Mesenteric fat pad (tissue), 1 donor: ENCODE data around the gene CYB5R3. TPM values are rescaled to one million over a fixed set of nuclear protein-coding genes. Genes with fewer than 3 reads are reported as not detected.
A peak's percentile ranks its signal among the peaks of the same experiment; 100 is the strongest.
"Not testable (repeated sequence)": the region's sequence is repeated elsewhere in the genome, so short reads cannot be mapped to it uniquely, and the experiment has no call there.

Experiments
- DNase-seq: peaks from one replicate; pipeline ENCODE4 v3.0.0-alpha.2; 2020; ENCODE audit warnings: low spot score
- total RNA-seq: library from RNA; stranded (reverse); fragmentation: NEBNext Ultra II Directional; extraction: Animal tissue kit (Norgen Biotek cat#: 25700); gene quantifications from one replicate; pipeline ENCODE4 v1.2.1, GENCODE V29; 2021
- donor health status: DM: yes; HTN: yes; CAD: no.

CYB5R3 gene
- total RNA-seq, 1 donor from 2014 or later: 490 TPM

- DNase-seq: no peak
Observed at GRCh38 chr22:42679691-42680090, 30.5 kb upstream of the CYB5R3 start.

DNA sequence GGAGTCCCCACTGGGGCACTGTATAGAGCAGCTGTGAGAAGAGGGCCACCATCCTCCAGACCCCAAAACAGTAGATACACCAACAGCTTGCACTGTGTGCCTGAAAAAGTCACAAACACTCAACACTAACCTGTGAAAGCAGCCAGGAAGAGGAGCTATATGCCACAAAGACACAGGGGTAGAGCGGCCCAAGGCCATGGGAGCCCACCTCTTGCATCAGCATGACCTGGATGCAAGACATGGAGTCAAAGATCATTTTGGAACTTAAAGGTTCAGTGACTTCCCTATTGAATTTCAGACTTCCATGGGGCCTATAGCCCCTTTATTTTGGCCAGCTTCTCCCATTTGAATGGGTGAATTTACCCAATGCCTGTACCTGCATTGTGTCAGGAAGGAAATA, 29.7 kb upstream of the CYB5R3 start:
- no peak for DNase-seq

- DNase-seq: not testable (repeated sequence)
Observed at GRCh38 chr22:42677936-42678335, 28.7 kb upstream of the CYB5R3 start.

DNA sequence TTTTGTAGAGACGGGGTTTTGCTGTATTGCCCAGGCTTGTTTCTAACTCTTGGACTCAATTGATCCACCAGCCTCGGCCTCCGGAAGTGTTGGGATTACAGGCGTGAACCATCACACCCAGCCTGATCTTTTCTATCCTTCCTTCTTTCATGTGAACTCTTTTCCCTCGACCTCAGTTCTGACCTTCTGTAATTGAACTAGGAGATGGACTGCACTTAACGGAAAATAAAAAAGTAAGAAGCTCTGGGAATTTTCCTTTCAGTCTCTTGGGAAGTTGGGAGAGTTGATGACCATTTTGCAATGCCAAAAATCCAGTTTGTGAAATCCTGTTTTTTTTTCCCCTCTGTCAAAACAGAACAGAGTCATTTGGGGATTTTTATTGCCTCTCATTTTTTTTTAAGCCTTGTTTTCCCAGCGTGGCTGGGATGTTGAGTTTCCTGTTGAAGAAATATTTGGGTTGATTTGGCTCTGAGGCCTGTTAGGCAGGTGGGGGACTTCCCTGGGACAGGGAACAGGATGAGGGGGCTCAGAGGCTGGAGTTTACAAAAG, 26.9 kb upstream of the CYB5R3 start:
- DNase-seq: no peak

GRCh38 chr22:42673898-42674401, 24.8 kb upstream of the CYB5R3 start:
- DNase-seq: no peak

- DNase-seq: not testable (repeated sequence)
Observed at GRCh38 chr22:42673071-42673470, 23.9 kb upstream of the CYB5R3 start.

DNA sequence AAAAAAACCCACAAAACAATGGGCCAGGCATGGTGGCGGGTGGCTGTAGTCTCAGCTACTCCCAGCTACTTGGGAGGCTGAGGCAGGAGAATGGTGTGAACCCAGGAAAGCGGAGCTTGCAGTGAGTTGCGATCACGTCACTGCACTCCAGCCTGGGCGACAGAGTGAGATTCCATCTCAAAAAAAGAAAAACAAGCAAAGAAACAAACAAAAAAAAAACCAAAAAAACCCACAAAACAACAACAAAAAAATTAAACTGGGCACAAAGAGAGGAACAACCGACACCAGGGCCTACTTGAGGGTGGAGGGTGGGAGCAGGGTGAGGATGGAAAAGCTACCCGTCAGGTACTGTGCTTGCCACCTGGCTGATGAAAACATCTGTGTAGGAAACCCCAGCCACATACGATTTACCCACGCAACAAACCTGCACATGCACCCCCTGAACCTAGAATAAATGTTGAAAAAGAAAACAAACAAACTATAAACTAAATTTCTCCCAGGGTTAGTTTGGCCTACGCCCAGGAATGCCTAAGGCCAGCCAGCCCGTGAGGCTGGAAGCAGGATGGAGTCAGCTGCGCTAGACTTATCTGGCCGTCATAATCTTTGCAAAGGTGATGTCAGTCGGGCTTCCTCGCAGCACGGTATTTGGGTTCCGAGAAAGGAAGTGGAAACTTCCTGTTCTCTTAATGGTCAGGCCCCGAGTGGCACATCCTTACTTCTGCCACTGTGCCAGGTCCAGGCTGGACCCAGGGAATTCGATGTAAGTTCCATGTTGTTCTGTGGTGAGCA, 21.9 kb upstream of the CYB5R3 start:
- DNase-seq: no peak

- DNase-seq: no peak
Observed at GRCh38 chr22:42670046-42670445, 20.9 kb upstream of the CYB5R3 start.

DNA sequence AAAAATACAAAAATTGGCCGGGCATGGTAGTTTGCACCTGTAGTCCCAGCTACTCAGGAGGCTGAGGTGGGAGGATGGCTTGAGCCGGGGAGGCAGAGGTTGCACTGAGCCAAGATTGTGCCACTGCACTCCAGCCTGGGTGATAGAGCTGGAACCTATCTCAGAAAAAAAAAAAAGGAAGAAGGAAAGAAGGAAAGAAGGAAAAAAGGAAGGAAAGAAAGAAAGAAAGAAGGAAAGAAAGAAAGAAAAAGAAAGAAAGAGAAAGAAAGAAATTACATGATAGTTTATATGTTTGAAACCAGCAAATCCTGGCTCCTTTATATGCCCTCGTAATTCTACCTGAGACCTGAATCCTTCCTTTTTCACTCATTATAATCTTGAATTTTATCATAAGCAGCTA, 17.2 kb upstream of the CYB5R3 start:
- DNase-seq: not testable (repeated sequence)

DNA sequence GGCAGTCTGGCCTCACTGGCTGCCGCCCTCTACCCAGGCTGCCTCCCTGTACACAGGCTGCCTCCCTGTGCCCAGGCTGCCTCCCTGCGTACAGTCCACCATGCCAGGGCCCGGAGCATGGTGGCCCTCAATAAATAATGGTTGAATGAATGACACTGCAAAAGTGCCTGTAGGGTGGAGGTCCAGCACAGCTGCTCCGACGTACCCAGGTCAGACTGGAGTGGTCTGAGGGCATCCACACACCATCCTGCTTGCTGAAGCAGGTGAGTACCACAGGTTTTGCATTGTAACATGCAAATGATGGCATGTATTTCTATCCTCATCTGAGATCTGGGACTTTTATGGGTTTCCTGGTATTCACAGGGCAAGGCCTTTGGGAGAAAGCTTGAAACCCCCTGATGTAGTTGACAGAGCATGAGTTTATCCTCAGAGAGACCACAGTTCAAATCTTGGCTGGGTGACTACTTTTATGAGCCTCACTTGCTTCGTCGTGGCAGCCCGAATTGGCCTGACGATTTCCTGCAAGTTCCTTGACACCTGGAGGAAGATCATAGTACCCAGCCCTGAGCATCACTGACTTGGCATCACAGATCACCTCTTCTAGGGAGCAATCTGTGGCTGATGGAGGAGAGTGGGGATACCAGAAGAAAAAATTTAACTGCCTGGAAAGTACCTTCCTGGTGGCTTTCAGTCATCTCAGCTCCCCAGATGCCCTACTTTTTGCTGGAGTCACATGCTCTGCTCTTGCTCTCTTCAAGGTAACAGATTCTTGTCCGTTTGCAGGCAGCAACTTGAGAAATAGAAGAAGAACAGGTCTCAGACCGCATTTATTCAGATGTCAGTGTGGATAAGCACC, 16.0 kb upstream of the CYB5R3 start:
- DNase-seq: no peak

- DNase-seq: peak; percentile 94
Observed at GRCh38 chr22:42661985-42662831, 13.0 kb upstream of the CYB5R3 start.

GRCh38 chr22:42656578-42656977, 7.4 kb upstream of the CYB5R3 start:
- no peak for DNase-seq

GRCh38 chr22:42655693-42656092, 6.5 kb upstream of the CYB5R3 start:
- no peak for DNase-seq

- no peak for DNase-seq
Observed at GRCh38 chr22:42654436-42655073, 5.4 kb upstream of the CYB5R3 start.

GRCh38 chr22:42653999-42654398, 4.8 kb upstream of the CYB5R3 start:
- DNase-seq: no peak

DNA sequence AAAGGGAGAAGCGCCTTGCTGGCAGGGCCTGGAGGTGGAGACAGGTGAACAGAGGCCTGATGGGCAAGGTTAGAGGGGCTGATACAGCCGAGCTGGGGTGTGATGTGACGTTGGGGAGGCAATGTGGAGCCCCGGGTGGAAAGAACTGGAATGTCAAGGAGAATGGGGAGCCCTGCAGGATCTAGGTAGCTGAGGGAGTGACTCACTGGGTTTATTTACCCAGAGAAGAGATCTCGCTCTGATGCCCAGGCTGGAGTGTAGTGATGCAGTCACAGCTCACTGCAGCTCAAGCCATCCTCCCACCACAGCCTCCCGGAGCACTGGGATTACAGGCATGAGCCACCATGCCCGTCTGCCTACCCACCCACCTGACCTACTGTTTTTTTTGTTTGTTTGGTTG, 1.9 kb upstream of the CYB5R3 start:
- no peak for DNase-seq

DNA sequence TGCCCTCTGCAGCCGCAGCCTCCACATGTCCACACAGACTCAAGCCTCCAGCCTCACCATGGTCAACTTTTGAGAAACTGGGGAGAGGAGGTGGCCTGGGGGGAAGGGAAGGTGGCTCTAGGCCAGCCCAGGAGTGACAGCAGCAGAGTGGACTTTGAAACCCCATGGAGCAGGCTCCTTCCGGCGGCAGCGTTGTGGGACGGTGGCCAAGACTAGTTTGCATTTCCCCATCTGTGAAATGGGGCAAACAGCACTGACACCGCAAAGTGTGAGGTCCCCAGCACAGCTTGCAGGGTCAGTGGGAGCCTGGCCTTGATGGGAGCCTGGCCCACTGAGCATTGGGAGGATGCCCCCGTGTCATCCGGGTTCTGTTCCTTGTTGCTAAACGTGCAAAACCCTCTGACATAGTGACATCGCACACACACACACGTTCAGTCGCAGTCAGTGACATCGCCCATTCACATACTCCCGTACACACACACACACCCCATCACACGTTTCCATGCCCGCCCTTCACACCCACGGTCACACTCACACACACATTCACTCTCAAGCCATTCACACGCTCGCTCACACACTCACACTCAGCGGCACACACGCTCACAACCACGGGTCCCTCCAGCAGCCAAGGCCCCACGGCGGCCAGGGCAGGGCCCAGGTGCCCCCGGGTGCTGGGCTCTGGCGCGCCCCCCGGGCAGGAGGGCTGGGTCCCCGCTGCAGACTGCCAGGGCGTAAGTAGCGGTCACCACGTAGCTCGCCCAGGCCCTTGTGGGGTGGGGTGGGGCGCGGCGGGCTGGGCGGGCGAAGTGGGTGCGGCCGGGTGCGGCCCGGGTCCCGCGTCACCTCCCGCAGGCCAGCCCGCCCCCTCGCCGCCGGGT, 585 bp downstream of the CYB5R3 start:
- DNase-seq: no peak

- no peak for DNase-seq
Observed at GRCh38 chr22:42648017-42648367, 1.2 kb downstream of the CYB5R3 start.
